B cell (primary cell): Measurements from ENCODE around the gene MUTYH.

Experiments used
- CTCF ChIP-seq: fragments of 200-600 bp; IDR thresholded peaks from one replicate; pipeline ENCODE4 v1.8.0; 2022; ENCODE audit warnings: antibody characterized with exemption, mild to moderate bottlenecking
- EZH2 ChIP-seq: IDR thresholded peaks from 2 replicates; pipeline ENCODE4 v1.6.1; 2012; ENCODE audit warnings: borderline replicate concordance, low read depth, mild to moderate bottlenecking, moderate library complexity, low read length; ENCODE audit not compliant: insufficient read depth, poor library complexity, severe bottlenecking

GRCh38 chr1:45297666-45298356 lies 42.4 kb downstream of the MUTYH start:
- TF ChIP-seq CTCF (no peak), EZH2 (no peak)
